A549 (cell line): Measurements from ENCODE around the gene ALPP.

Experiments
- CEBPB ChIP-seq, 2 experiments: fragments of >200 bp in 1 of 2; sonication (Bioruptor Twin) in 1 of 2; formaldehyde crosslinking in 1 of 2; IDR thresholded peaks; 2 replicates each; pipeline ENCODE4 v1.6.1; 2012 to 2016
- CTCF ChIP-seq: fragments of >200 bp; sonication (Bioruptor Twin); formaldehyde crosslinking; IDR thresholded peaks from 3 replicates; pipeline ENCODE4 v1.5.1; 2016
- EHMT2 ChIP-seq: fragments of 200-600 bp; sonication (generic); IDR thresholded peaks from 2 replicates; pipeline ENCODE4 v1.6.1; 2016; ENCODE audit warnings: antibody characterized with exemption, low read depth, mild to moderate bottlenecking, moderate library complexity
- POLR2A ChIP-seq: IDR thresholded peaks from 2 replicates; pipeline ENCODE4 v1.6.1; 2012; ENCODE audit warnings: mild to moderate bottlenecking, low read length
- TF ChIP-seq, protein P1 (sequence below): IDR thresholded peaks from 2 replicates; pipeline ENCODE4 v1.6.1; 2012

- TF ChIP-seq CTCF (no peak), EHMT2 (no peak), POLR2A (no peak), CEBPB (IDR thresholded peaks at IDR 0.05) (no peak)
- TF ChIP-seq, protein P1, sequence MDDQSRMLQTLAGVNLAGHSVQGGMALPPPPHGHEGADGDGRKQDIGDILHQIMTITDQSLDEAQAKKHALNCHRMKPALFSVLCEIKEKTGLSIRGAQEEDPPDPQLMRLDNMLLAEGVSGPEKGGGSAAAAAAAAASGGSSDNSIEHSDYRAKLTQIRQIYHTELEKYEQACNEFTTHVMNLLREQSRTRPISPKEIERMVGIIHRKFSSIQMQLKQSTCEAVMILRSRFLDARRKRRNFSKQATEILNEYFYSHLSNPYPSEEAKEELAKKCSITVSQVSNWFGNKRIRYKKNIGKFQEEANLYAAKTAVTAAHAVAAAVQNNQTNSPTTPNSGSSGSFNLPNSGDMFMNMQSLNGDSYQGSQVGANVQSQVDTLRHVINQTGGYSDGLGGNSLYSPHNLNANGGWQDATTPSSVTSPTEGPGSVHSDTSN: no peak
These were observed 41.5 kb downstream of the ALPP start for GRCh38 chr2:232420073-232420454.
